H9 (cell line): ENCODE measurements around the gene DOCK2. TPM values are rescaled to one million over a fixed set of nuclear protein-coding genes. Genes with fewer than 3 reads are reported as not detected.

ENCODE experiments used
- DNase-seq: peaks from one replicate; pipeline ENCODE4 v3.0.0-alpha.2; 2017
- H2AFZ ChIP-seq: one replicate; pipeline ENCODE4 v1.6.1; 2013; ENCODE audit warnings: mild to moderate bottlenecking, low read length, control low read depth, moderate library complexity
- H2AK5ac ChIP-seq: 2 replicates; pipeline ENCODE4 v1.6.1; 2013; ENCODE audit warnings: low read length, control low read depth, mixed read lengths; ENCODE audit not compliant: insufficient read length
- H2BK120ac ChIP-seq: one replicate; pipeline ENCODE4 v1.6.1; 2013; ENCODE audit warnings: low read depth, mild to moderate bottlenecking, low read length, control low read depth, inconsistent platforms; ENCODE audit not compliant: poor library complexity, severe bottlenecking
- H2BK12ac ChIP-seq: 2 replicates; pipeline ENCODE4 v1.6.1; 2013; ENCODE audit warnings: low read length, control low read depth, mixed read lengths, low read depth; ENCODE audit not compliant: insufficient read length
- H2BK15ac ChIP-seq: 2 replicates; pipeline ENCODE4 v1.6.1; 2013; ENCODE audit warnings: low read depth, low read length, control low read depth
- H2BK20ac ChIP-seq: one replicate; pipeline ENCODE4 v1.6.1; 2013; ENCODE audit warnings: low read depth, mild to moderate bottlenecking, low read length, control low read depth, inconsistent platforms; ENCODE audit not compliant: poor library complexity, severe bottlenecking
- H2BK5ac ChIP-seq: 2 replicates; pipeline ENCODE4 v1.6.1; 2013; ENCODE audit warnings: low read length, control low read depth, mixed read lengths; ENCODE audit not compliant: insufficient read length
- H3K14ac ChIP-seq: 2 replicates; pipeline ENCODE4 v1.6.1; 2013; ENCODE audit warnings: low read length, control low read depth; ENCODE audit not compliant: insufficient read depth
- H3K18ac ChIP-seq: 2 replicates; pipeline ENCODE4 v1.6.1; 2013; ENCODE audit warnings: low read depth, mild to moderate bottlenecking, mixed read lengths, low read length, control low read depth; ENCODE audit not compliant: insufficient read length
- H3K23ac ChIP-seq: 2 replicates; pipeline ENCODE4 v1.6.1; 2013; ENCODE audit warnings: low read length, control low read depth, mixed read lengths, low read depth; ENCODE audit not compliant: insufficient read length
- H3K23me2 ChIP-seq: 2 replicates; pipeline ENCODE4 v1.6.1; 2013; ENCODE audit warnings: low read depth, mild to moderate bottlenecking, mixed read lengths, low read length, control low read depth; ENCODE audit not compliant: insufficient read length, poor library complexity, severe bottlenecking
- H3K27ac ChIP-seq: 2 replicates; pipeline ENCODE4 v1.5.1; 2013; ENCODE audit warnings: low read length, control low read depth, mixed read lengths, low read depth; ENCODE audit not compliant: insufficient read length
- H3K27me3 ChIP-seq: 2 replicates; pipeline ENCODE4 v1.6.1; 2013; ENCODE audit warnings: low read length, control low read depth, inconsistent platforms; ENCODE audit not compliant: insufficient read depth
- H3K4ac ChIP-seq: 2 replicates; pipeline ENCODE4 v1.6.1; 2013; ENCODE audit warnings: low read depth, mild to moderate bottlenecking, control low read depth, inconsistent platforms, low read length, moderate library complexity
- H3K4me1 ChIP-seq: 2 replicates; pipeline ENCODE4 v1.6.1; 2013; ENCODE audit warnings: low read length, control low read depth, inconsistent platforms; ENCODE audit not compliant: insufficient read depth
- H3K4me2 ChIP-seq: 2 replicates; pipeline ENCODE4 v1.6.1; 2013; ENCODE audit warnings: low read length, control low read depth, mixed read lengths; ENCODE audit not compliant: insufficient read length, insufficient read depth
- H3K56ac ChIP-seq: 2 replicates; pipeline ENCODE4 v1.6.1; 2013; ENCODE audit warnings: low read depth, mild to moderate bottlenecking, mixed read lengths, low read length, control low read depth; ENCODE audit not compliant: insufficient read length
- H3K79me1 ChIP-seq: 2 replicates; pipeline ENCODE4 v1.6.1; 2013; ENCODE audit warnings: low read depth, mild to moderate bottlenecking, moderate library complexity, low read length, control low read depth, inconsistent platforms; ENCODE audit not compliant: insufficient read depth, poor library complexity, severe bottlenecking
- H3K79me2 ChIP-seq: 2 replicates; pipeline ENCODE4 v1.6.1; 2013; ENCODE audit warnings: low read length, control low read depth, inconsistent platforms; ENCODE audit not compliant: insufficient read depth
- H3K9ac ChIP-seq: 2 replicates; pipeline ENCODE4 v1.6.1; 2013; ENCODE audit warnings: low read length, control low read depth, mixed read lengths; ENCODE audit not compliant: insufficient read length; ENCODE audit errors: extremely low read depth
- H3K9me3 ChIP-seq: one replicate; pipeline ENCODE4 v1.6.1; 2013; ENCODE audit warnings: low read depth, low read length, inconsistent platforms; ENCODE audit not compliant: control insufficient read depth
- H3T11ph ChIP-seq: one replicate; pipeline ENCODE4 v1.6.1; 2013; ENCODE audit warnings: mild to moderate bottlenecking, low read length, control low read depth, inconsistent platforms
- H4K20me1 ChIP-seq: one replicate; pipeline ENCODE4 v1.6.1; 2013; ENCODE audit not compliant: control insufficient read depth, insufficient read length, insufficient read depth
- H4K5ac ChIP-seq: 2 replicates; pipeline ENCODE4 v1.6.1; 2013; ENCODE audit warnings: low read depth, mild to moderate bottlenecking, mixed read lengths, low read length, control low read depth; ENCODE audit not compliant: insufficient read length
- H4K8ac ChIP-seq: replicated peaks from 2 replicates; pipeline ENCODE4 v1.6.1; 2013; ENCODE audit warnings: low read length, control low read depth, mixed read lengths, low read depth; ENCODE audit not compliant: insufficient read length
- H4K91ac ChIP-seq: 2 replicates; pipeline ENCODE4 v1.6.1; 2013; ENCODE audit warnings: low read depth, mild to moderate bottlenecking, moderate library complexity, mixed read lengths, low read length, control low read depth; ENCODE audit not compliant: insufficient read length
- H3K27ac Mint-ChIP-seq, 3 experiments: 2 replicates in 2 of 3; 3 replicates in 1 of 3; pipeline ENCODE4 v1.8.0; 2020 to 2021; ENCODE audit warnings: mixed read lengths in 3 of 3, mild to moderate bottlenecking in 1 of 3, moderate library complexity in 1 of 3
- H3K27me3 Mint-ChIP-seq: 2 replicates; pipeline ENCODE4 v1.8.0; 2021; ENCODE audit warnings: low read depth, mild to moderate bottlenecking, moderate library complexity, mixed read lengths
- H3K36me3 Mint-ChIP-seq, 3 experiments: 2 replicates in 2 of 3; 3 replicates in 1 of 3; pipeline ENCODE4 v1.8.0; 2020 to 2021; ENCODE audit warnings: low read depth in 3 of 3, mixed read lengths in 3 of 3; ENCODE audit not compliant: insufficient read depth in 1 of 3
- H3K4me1 Mint-ChIP-seq, 2 experiments: 2 replicates each; pipeline ENCODE4 v1.8.0; 2020; ENCODE audit warnings: mixed read lengths in 2 of 2
- H3K4me3 Mint-ChIP-seq, 2 experiments: 2 replicates in 1 of 2; 3 replicates in 1 of 2; pipeline ENCODE4 v1.8.0; 2020 to 2021; ENCODE audit warnings: mild to moderate bottlenecking in 2 of 2, mixed read lengths in 2 of 2, moderate library complexity in 1 of 2
- H3K9me3 Mint-ChIP-seq, 2 experiments: 2 replicates in 1 of 2; 3 replicates in 1 of 2; pipeline ENCODE4 v1.8.0; 2020; ENCODE audit warnings: mild to moderate bottlenecking in 2 of 2, mixed read lengths in 2 of 2, moderate library complexity in 1 of 2
- WGBS: extraction: QIAGEN DNeasy Blood & Tissue Kit; methylation state at CpG from one replicate; pipeline ENCODE4 v1.1.7; 2013; ENCODE audit warnings: missing lambda C conversion rate, low lambda C conversion rate, mixed read lengths; ENCODE audit not compliant: insufficient read length; ENCODE audit errors: extremely low coverage; 5-methylcytosine and 5-hydroxymethylcytosine counted together
- total RNA-seq: library from RNA; stranded (reverse); gene quantifications from 2 replicates; pipeline ENCODE4 v1.2.1, GENCODE V29; 2021
- TF ChIP-seq, protein P1 (sequence below): fragments of 200-600 bp; sonication (generic); conservative IDR thresholded peaks from 3 replicates; pipeline ENCODE4 v1.8.0; 2021; ENCODE audit warnings: antibody characterized with exemption, mild to moderate bottlenecking

Gene DOCK2
- total RNA-seq, 1 experiment from 2014 or later = 7.8 TPM

GRCh38 chr5:169917500-169917899 is 280.4 kb downstream of the DOCK2 start:
- Mint-ChIP-seq H3K4me1 (peaks cover 9% of the 10 kb centered on the region in 2 experiments; a peak in 3 of 4 replicates), H3K36me3 (no peaks in the 10 kb centered on the region), H3K27ac (no peak overlapping the region; a peak in 1 of 7 replicates), H3K27me3 (no peaks in the 10 kb centered on the region), H3K4me3 (no peak overlapping the region), H3K9me3 (no peaks in the 10 kb centered on the region)
- H3K4ac ChIP-seq = no peak overlapping the region
- H3K56ac ChIP-seq = no peak overlapping the region
- H2BK20ac ChIP-seq = no peak overlapping the region
- no peaks in the 10 kb centered on the region for H4K20me1 ChIP-seq
- no peak overlapping the region for H3K4me2 ChIP-seq
- no peaks in the 10 kb centered on the region for H3K9me3 ChIP-seq
- no peaks in the 10 kb centered on the region for H3K23me2 ChIP-seq
- no peaks in the 10 kb centered on the region for H3K27me3 ChIP-seq
- no peak overlapping the region for H3K18ac ChIP-seq
- TF ChIP-seq, protein P1, sequence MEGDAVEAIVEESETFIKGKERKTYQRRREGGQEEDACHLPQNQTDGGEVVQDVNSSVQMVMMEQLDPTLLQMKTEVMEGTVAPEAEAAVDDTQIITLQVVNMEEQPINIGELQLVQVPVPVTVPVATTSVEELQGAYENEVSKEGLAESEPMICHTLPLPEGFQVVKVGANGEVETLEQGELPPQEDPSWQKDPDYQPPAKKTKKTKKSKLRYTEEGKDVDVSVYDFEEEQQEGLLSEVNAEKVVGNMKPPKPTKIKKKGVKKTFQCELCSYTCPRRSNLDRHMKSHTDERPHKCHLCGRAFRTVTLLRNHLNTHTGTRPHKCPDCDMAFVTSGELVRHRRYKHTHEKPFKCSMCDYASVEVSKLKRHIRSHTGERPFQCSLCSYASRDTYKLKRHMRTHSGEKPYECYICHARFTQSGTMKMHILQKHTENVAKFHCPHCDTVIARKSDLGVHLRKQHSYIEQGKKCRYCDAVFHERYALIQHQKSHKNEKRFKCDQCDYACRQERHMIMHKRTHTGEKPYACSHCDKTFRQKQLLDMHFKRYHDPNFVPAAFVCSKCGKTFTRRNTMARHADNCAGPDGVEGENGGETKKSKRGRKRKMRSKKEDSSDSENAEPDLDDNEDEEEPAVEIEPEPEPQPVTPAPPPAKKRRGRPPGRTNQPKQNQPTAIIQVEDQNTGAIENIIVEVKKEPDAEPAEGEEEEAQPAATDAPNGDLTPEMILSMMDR = no peak
- H4K8ac ChIP-seq = no peak overlapping the region
- no peak overlapping the region for H4K5ac ChIP-seq
- no peak overlapping the region for H3T11ph ChIP-seq
- H3K27ac ChIP-seq = no peak overlapping the region
- 100% methylated on average over 1 of the region's 2 CpGs for WGBS
- H4K91ac ChIP-seq = no peak overlapping the region
- H3K14ac ChIP-seq = no peak overlapping the region
- H2BK120ac ChIP-seq = no peak overlapping the region
- H2BK12ac ChIP-seq = no peak overlapping the region
- H2BK15ac ChIP-seq = no peak overlapping the region
- no peaks in the 10 kb centered on the region for H3K4me1 ChIP-seq
- H3K9ac ChIP-seq = no peak overlapping the region
- H2BK5ac ChIP-seq = no peak overlapping the region
- H2AFZ ChIP-seq = no peak overlapping the region
- no peak for DNase-seq
- no peak overlapping the region for H2AK5ac ChIP-seq
- no peak overlapping the region for H3K23ac ChIP-seq
- no peaks in the 10 kb centered on the region for H3K79me2 ChIP-seq
- no peaks in the 10 kb centered on the region for H3K79me1 ChIP-seq
